COR-L47 (cell line): Measurements from ENCODE around the gene LAP3.
A peak's percentile ranks its signal among the peaks of the same experiment; 100 is the strongest.

ENCODE experiments used
- DNase-seq: peaks from one replicate; lab custom pipeline; 2025; lab: John Stamatoyannopoulos, UW

LAP3 gene

GRCh38 chr4:17619416-17620105, 42.6 kb downstream of the LAP3 start:
- no peak for DNase-seq

- no peak for DNase-seq
Measured at GRCh38 chr4:17623451-17624001, 46.5 kb downstream of the LAP3 start.

GRCh38 chr4:17624821-17625220, 47.8 kb downstream of the LAP3 start:
- DNase-seq = no peak

- no peak for DNase-seq
Measured at GRCh38 chr4:17630228-17630627, 53.2 kb downstream of the LAP3 start.

GRCh38 chr4:17633600-17633999, 56.6 kb downstream of the LAP3 start:
- no peak for DNase-seq

- no peak for DNase-seq
Measured at GRCh38 chr4:17635056-17635455, 58.1 kb downstream of the LAP3 start.

- no peak for DNase-seq
Measured at GRCh38 chr4:17636341-17636695, 59.3 kb downstream of the LAP3 start.

- DNase-seq = peak; percentile 60
Measured at GRCh38 chr4:17636696-17637622, 60.0 kb downstream of the LAP3 start.

- DNase-seq = no peak
Measured at GRCh38 chr4:17639136-17639535, 62.1 kb downstream of the LAP3 start.

GRCh38 chr4:17642398-17642783, 65.4 kb downstream of the LAP3 start:
- no peak for DNase-seq

- DNase-seq = no peak
Measured at GRCh38 chr4:17646693-17647092, 69.7 kb downstream of the LAP3 start.

- DNase-seq = no peak
Measured at GRCh38 chr4:17647176-17647806, 70.3 kb downstream of the LAP3 start.

- DNase-seq = no peak
Measured at GRCh38 chr4:17647927-17648326, 70.9 kb downstream of the LAP3 start.

- no peak for DNase-seq
Measured at GRCh38 chr4:17650406-17650805, 73.4 kb downstream of the LAP3 start.

GRCh38 chr4:17654701-17655100, 77.7 kb downstream of the LAP3 start:
- no peak for DNase-seq

- no peak for DNase-seq
Measured at GRCh38 chr4:17657090-17657489, 80.1 kb downstream of the LAP3 start.
